Measurements from ENCODE around the gene FMNL3.
A peak's percentile ranks its signal among the peaks of the same experiment; 100 is the strongest.
"Not testable (repeated sequence)": the region's sequence is repeated elsewhere in the genome, so short reads cannot be mapped to it uniquely, and the experiment has no call there.

The FMNL3 gene

DNA sequence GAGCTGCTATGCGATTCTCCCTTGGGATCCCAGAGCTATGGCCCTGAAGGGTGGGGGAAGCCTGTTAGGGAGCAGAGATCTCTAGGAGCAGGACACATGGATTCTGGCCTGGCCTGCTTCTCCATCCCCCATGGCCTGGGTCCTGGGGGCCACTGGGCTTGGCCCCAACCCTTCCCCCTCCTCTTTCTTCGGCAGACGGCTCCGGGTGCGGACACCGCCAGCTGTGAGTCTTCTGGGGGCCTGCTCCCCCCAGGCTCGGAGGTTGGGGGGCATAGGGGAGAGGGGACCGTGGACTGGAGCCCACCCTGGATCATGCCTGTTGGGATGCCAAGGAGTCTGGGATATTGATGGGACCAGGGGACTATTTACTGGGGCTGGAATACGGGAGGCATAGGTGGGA, 74.8 kb downstream of the FMNL3 start:
- DNase-seq (ENCODE audit: low read depth in 2 of 2), result no peak

GRCh38 chr12:49631336-49631907, 75.8 kb downstream of the FMNL3 start:
- DNase-seq (ENCODE audit: low read depth in 2 of 2), result no peak

DNA sequence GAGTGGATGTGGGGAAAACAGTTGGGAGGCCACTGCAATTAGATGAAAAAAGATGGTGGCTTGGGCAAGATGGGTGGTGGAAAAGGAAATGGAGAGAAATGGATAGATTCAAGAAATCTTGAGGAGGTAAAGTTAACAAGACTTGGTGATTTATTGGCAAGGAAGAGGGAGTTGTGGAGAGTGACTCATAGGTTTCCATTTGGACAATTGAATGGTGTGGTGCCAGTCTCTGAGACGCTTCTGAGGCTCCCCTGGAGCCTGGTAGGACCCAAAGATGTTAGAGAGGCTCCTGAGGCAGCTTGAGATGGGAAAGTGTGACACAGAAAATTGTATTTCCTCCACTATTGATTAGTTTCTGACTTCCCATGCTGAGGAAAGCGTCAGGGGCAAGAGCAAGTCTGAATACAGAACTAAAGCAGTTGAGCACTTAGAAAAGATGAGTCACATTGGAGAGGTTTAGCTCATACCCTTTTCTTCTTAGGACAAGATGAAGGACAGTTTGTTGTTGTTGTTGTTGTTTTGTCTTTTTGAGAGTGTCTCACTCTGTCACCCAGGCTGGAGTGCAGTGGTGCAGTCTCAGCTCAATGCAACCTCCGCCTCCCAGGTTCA, 79.3 kb downstream of the FMNL3 start:
- DNase-seq (ENCODE audit: low read depth in 2 of 2), result no peak

DNA sequence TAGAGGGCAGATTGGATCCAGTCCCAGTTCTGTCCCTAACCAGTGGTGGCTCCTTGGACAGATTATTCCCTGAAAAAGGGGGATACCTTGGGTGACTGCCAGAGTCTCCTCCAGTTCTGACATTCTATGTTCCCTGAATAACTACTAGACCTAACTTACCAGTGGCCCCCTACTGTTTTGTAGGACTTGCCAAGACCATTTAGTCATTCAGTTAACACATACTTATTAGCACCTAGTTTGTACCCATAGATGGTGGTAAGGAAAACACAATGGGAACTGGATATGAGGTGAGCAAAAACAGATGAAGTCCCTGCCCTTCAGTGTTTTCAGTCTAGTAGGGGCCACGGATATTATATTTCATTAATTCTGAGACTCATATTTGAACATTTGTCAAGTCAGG, 80.4 kb downstream of the FMNL3 start:
- DNase-seq (ENCODE audit: low read depth in 2 of 2), result no peak

- no peak for DNase-seq (ENCODE audit: low read depth in 2 of 2)
Observed at GRCh38 chr12:49626169-49626835, 80.9 kb downstream of the FMNL3 start.

DNA sequence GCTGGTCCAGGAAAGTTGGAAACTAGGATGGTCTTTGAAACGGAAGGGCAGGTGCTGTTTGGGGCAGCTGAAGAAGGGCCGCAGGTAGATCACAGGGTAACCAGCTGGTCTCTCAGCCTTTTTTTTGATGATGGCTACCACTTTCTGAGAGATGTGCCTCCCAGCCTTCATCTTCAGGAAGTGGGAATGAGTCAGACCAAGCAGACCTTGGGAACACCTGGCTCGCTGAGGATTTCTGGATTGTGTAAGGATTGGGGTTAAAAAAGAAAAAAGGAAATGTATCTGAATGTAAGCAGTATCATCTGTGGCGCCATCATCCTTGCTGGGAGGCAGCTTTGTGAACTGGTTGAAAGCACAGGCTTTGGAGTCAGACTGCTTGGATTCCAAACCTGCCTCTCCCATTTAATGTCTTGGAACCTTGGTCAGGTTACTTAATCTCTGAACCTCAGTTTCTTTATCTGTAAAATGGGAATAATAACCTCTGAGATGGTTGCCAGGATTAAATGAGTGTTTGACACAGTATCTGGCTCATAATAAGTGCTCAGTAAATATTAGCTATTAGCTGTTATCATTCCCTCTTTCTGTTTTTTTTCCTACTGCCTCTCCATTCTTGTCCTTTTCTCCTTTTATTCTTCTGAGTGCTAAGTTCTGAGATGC, 82.2 kb downstream of the FMNL3 start:
- no peak for DNase-seq (ENCODE audit: low read depth in 2 of 2)

DNA sequence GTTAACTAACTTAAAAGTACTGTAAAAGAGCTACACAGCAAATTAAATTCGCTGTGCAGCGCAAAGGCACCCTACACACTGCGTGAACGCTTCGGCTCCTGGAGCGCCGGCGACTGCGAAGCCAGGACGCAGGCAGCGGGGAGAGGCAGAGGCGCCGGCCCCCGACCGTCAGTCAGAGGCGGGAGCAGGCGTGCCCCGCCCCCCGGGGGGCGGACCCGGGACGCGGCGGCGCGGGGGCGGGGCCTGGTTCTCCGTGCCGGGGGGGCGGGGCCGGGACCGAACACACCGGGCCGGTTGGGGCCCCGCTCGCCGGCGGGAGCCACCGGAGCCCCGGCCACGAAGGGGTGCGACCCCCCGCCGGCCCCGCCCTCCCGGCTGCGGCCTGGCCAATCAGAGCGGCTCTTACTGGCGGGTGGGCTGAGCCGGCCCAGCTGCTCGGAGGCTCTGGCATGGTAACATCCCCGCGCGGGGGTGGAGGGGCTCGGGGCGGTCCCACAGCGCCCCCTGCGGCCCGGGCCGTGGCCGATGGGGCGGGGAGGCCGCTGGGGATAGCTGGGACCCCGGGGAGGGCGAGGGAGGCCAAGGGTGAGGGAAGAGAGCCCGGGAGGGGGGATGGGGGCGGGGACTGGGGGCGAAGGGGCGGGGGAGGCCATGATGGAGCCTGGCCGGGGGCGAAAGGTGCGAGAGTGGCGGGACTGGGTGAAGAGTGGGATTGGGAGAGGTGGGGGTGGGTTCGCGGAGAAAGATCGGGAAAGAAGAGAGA, 83.9 kb downstream of the FMNL3 start, which contains the start of gene PRPF40B:
Gene PRPF40B (plus strand): TSS at position 420 of the 763 bp plus-strand sequence. CDS start 30 bp downstream, at position 450.
- peak; percentile 51 to 55 for DNase-seq (ENCODE audit: low read depth in 2 of 2)

DNA sequence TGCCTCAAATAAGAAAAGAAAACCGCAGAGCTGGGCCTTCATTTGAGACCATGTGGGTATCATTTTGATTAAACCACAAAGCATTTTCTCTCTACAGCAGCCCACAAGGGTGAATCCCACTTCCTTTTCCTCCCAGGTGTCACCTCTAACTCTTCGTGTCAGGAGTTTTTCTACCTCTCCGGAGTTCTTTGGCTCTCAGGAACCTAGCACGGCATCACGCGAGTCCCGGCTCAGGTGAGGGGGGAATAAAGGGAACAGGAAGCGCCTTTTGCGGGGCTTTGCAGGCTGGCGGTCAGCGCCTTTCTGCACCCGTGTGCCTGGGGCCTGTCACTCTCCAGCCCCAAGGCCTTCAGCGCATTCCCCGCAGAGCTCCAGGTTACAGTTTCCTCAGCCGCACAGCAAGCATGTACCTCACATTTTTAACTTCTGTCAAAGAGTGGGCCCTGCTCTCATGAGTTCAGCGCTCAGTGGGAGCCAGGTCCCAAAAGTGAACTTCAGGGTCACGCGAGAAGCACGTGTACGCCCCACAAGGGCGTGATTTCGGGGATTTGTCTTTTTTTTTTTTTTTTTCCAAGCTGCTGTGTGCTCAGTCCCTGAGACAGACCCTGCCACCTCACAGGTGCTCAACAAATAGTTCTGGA, 84.6 kb downstream of the FMNL3 start:
- DNase-seq (ENCODE audit: low read depth in 2 of 2), result no peak

- no peak for DNase-seq (ENCODE audit: low read depth in 2 of 2)
Observed at GRCh38 chr12:49621651-49622500, 85.3 kb downstream of the FMNL3 start.

- no peak for DNase-seq (ENCODE audit: low read depth in 2 of 2)
Observed at GRCh38 chr12:49619286-49619685, 87.9 kb downstream of the FMNL3 start.

GRCh38 chr12:49618576-49618975, 88.6 kb downstream of the FMNL3 start:
- DNase-seq (ENCODE audit: low read depth in 2 of 2), result no peak

GRCh38 chr12:49616533-49617219, 90.5 kb downstream of the FMNL3 start:
- DNase-seq (ENCODE audit: low read depth in 2 of 2), result no peak

- no peak for DNase-seq (ENCODE audit: low read depth in 2 of 2)
Observed at GRCh38 chr12:49615725-49616124, 91.5 kb downstream of the FMNL3 start.

DNA sequence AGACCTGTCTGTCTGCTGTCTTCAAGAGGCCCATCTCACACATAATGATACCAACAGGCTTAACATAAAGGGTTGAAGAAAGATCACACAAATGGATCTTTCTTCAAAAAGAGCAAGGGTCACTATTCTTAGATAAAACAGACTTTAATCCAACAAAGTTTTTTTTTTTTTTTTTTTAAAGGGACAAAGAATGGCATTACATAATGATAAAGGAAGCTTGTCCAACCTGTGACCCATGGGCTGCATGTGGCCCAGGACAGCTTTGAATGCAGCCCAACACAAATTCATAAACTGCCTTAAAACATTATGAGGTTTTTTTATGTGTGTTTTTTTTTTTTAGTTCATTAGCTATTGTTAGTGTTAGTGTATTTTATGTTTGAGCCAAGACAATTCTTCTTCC, 95.0 kb downstream of the FMNL3 start:
- DNase-seq (ENCODE audit: low read depth in 2 of 2), result no peak

- DNase-seq (ENCODE audit: low read depth in 2 of 2), result not testable (repeated sequence)
Observed at GRCh38 chr12:49610785-49611184, 96.4 kb downstream of the FMNL3 start.

DNA sequence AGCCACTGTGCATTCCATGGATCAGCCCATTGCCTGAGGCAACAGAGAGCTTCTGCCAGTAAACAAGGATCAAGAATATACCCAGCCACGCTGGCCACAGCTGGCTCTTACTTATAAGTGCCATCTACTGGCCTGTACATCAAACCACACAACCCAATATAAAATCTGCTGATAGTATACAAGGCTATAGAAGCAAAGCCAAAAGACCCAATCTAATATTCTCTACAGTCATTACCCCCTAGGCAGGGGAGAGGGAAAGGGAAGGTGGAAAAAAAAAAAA, 97.4 kb downstream of the FMNL3 start:
- no peak for DNase-seq (ENCODE audit: low read depth in 2 of 2)

DNA sequence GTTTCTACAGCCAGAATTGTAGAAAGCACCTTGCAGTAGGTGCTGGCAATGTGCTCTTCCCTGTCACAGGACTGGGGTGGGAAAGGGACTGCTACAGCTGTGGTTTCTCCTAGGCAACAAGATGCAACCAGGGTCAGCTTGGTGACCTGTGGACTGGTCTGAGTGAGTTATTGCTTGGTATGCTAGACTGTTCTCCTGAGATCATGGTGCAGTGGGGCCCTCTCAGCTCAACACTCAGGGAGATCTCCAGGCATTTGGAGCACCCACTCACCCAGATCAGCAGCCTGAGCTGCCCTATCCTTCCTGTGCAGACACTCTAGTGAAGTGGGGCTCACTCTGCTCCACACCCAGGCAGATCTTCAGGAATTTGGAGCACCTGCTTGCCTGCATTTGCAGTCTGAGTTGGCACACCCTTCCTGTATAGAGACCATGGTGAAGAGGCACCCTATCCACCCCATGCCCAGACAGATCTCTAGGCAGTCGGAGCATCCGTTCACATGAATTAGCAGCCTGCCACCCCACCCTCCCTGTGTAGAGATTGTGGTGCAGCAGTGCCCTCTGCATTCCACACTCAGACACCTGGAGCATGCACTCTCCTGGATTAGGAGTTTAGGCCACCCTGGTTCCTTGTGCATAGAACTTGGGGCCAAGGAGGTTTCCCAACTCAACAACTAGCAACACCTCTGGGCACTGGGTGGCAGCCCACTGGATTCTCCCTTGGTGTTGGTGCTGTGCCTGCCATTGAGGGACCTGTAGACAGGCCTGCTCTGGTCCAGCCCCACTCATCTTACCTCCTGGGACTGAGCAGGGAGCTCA, 97.9 kb downstream of the FMNL3 start:
- no peak for DNase-seq (ENCODE audit: low read depth in 2 of 2)

DNA sequence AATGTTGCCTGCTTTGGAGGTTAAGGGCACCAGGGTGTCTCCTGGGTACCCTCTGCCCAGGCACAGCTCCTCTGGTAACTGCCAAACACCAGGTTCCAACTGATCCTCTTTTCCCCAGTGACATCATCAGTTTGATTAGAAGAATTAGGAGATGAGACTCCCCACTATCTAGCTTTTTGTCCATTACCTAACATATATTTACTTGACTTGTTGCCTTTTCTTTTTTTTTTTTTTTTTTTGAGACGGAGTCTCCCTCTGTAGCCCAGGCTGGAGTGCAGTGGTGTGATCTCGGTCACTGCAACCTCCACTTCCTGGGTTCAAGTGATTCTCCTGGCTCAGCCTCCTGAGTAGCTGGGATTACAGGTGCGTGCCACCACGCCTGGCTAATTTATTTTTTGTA, 101.7 kb downstream of the FMNL3 start, which contains the start of gene FAM186B:
Gene FAM186B (minus strand): TSS at position 101 of the 400 bp plus-strand sequence. CDS start 162 bp downstream, outside the sequence.
- DNase-seq (ENCODE audit: low read depth in 2 of 2), result not testable (repeated sequence)

- no peak for DNase-seq (ENCODE audit: low read depth in 2 of 2)
Observed at GRCh38 chr12:49604856-49605255, 102.3 kb downstream of the FMNL3 start.
